GM23338 (cell line): ENCODE results near the gene FAM114A2. TPM values are rescaled to one million over a fixed set of nuclear protein-coding genes. Genes with fewer than 3 reads are reported as not detected.

ENCODE experiments used
- ATAC-seq: fragments of 200-7000 bp; cut with Tn5 transposase; 3 replicates; pipeline ENCODE4 v1.9.1; 2020
- DNase-seq: peaks from one replicate; pipeline ENCODE4 v3.0.0-alpha.2; 2015; ENCODE audit warnings: low spot score
- H2AFZ ChIP-seq: fragments of 200-600 bp; sonication (generic); 2 replicates; pipeline ENCODE4 v1.8.0; 2016; ENCODE audit warnings: antibody characterized with exemption, mild to moderate bottlenecking, moderate library complexity
- H3F3A ChIP-seq: fragments of 200-600 bp; sonication (generic); replicated peaks from 2 replicates; pipeline ENCODE4 v1.8.0; 2017; ENCODE audit warnings: antibody characterized with exemption, mixed run types, low read depth
- H3K27ac ChIP-seq: fragments of 200-600 bp; sonication (generic); 2 replicates; pipeline ENCODE4 v1.6.1; 2016; ENCODE audit warnings: low read depth
- H3K27me3 ChIP-seq: fragments of 200-600 bp; sonication (generic); 2 replicates; pipeline ENCODE4 v1.8.0; 2016; ENCODE audit warnings: mild to moderate bottlenecking, mixed run types, moderate library complexity; ENCODE audit not compliant: insufficient read depth
- H3K36me3 ChIP-seq: fragments of 200-600 bp; sonication (generic); 2 replicates; pipeline ENCODE4 v1.8.0; 2016; ENCODE audit warnings: mild to moderate bottlenecking; ENCODE audit not compliant: insufficient read depth
- H3K4me1 ChIP-seq: fragments of 200-600 bp; sonication (generic); 2 replicates; pipeline ENCODE4 v1.8.0; 2016; ENCODE audit warnings: mild to moderate bottlenecking, moderate library complexity; ENCODE audit not compliant: insufficient read depth
- H3K4me2 ChIP-seq: fragments of 200-600 bp; sonication (generic); 2 replicates; pipeline ENCODE4 v1.7.1; 2017; ENCODE audit warnings: mixed run types
- H3K4me3 ChIP-seq: fragments of 200-600 bp; sonication (generic); 2 replicates; pipeline ENCODE4 v1.6.1; 2016; ENCODE audit warnings: mixed run types
- H3K79me2 ChIP-seq: fragments of 200-600 bp; sonication (generic); replicated peaks from 2 replicates; pipeline ENCODE4 v1.8.0; 2017; ENCODE audit warnings: mild to moderate bottlenecking; ENCODE audit not compliant: insufficient read depth
- H3K9me2 ChIP-seq: fragments of 200-600 bp; sonication (generic); 2 replicates; pipeline ENCODE4 v1.8.0; 2017; ENCODE audit not compliant: insufficient read depth
- H4K20me1 ChIP-seq: fragments of 200-600 bp; sonication (generic); replicated peaks from 2 replicates; pipeline ENCODE4 v1.8.0; 2017; ENCODE audit warnings: mild to moderate bottlenecking; ENCODE audit not compliant: insufficient read depth
- H3K27ac Mint-ChIP-seq: 2 replicates; pipeline ENCODE4 v1.8.0; 2020; ENCODE audit warnings: inconsistent platforms, mild to moderate bottlenecking, moderate library complexity, mixed read lengths
- H3K27me3 Mint-ChIP-seq: 3 replicates; pipeline ENCODE4 v1.8.0; 2022; ENCODE audit warnings: low read depth, mild to moderate bottlenecking, moderate library complexity, mixed read lengths, inconsistent platforms; ENCODE audit not compliant: insufficient read depth, poor library complexity
- H3K36me3 Mint-ChIP-seq: 3 replicates; pipeline ENCODE4 v1.8.0; 2021; ENCODE audit warnings: low read depth, mild to moderate bottlenecking, inconsistent platforms, moderate library complexity, mixed read lengths
- H3K4me1 Mint-ChIP-seq: 3 replicates; pipeline ENCODE4 v1.8.0; 2020; ENCODE audit warnings: mild to moderate bottlenecking, inconsistent platforms, mixed read lengths
- H3K4me3 Mint-ChIP-seq: 3 replicates; pipeline ENCODE4 v1.8.0; 2021; ENCODE audit warnings: moderate library complexity, mild to moderate bottlenecking, inconsistent platforms, mixed read lengths
- H3K9me3 Mint-ChIP-seq: 3 replicates; pipeline ENCODE4 v1.8.0; 2020; ENCODE audit warnings: moderate library complexity, mild to moderate bottlenecking, inconsistent platforms, mixed read lengths
- CREB1 ChIP-seq: fragments of 250-450 bp; sonication (Bioruptor Pico); IDR thresholded peaks from 2 replicates; pipeline ENCODE4 v1.5.0; 2020; ENCODE audit warnings: low read depth, mild to moderate bottlenecking, moderate library complexity
- EZH2 ChIP-seq: fragments of 200-600 bp; sonication (generic); IDR thresholded peaks from one replicate; pipeline ENCODE4 v1.8.0; 2017; ENCODE audit warnings: antibody characterized with exemption, mild to moderate bottlenecking, low read depth; ENCODE audit not compliant: unreplicated experiment
- EZH2phosphoT487 ChIP-seq: fragments of 200-600 bp; sonication (generic); IDR thresholded peaks from one replicate; pipeline ENCODE4 v1.8.1; 2018; ENCODE audit warnings: antibody characterized with exemption; ENCODE audit not compliant: unreplicated experiment
- JUNB ChIP-seq: IDR thresholded peaks from one replicate; pipeline ENCODE4 v1.6.1; 2016; ENCODE audit warnings: antibody characterized with exemption; ENCODE audit not compliant: unreplicated experiment
- NANOG ChIP-seq: IDR thresholded peaks from 2 replicates; pipeline ENCODE4 v1.6.1; 2016; ENCODE audit warnings: antibody characterized with exemption, borderline replicate concordance
- POLR2AphosphoS5 ChIP-seq: IDR thresholded peaks from 2 replicates; pipeline ENCODE4 v1.6.1; 2016; ENCODE audit warnings: antibody characterized with exemption, low read depth
- STAT1 ChIP-seq: IDR thresholded peaks from one replicate; pipeline ENCODE4 v1.6.1; 2016; ENCODE audit warnings: antibody characterized with exemption; ENCODE audit not compliant: unreplicated experiment
- ZNF114 ChIP-seq: fragments of 250-450 bp; sonication (Bioruptor Pico); IDR thresholded peaks from 2 replicates; pipeline ENCODE4 v1.5.0; 2020; ENCODE audit warnings: mild to moderate bottlenecking, moderate library complexity
- ZNF331 ChIP-seq: fragments of 250-450 bp; sonication (Bioruptor Pico); IDR thresholded peaks from 2 replicates; pipeline ENCODE4 v1.5.0; 2020; ENCODE audit warnings: low read depth, mild to moderate bottlenecking, moderate library complexity
- polyA plus RNA-seq: library from polyadenylated mRNA; unstranded; fragments of >200 nt; fragmentation: Nextera tagmentation; extraction: Ambion mirVana; gene quantifications from 2 replicates; pipeline ENCODE4 v1.2.1, GENCODE V29; 2016
- total RNA-seq: library from RNA; depleted of rRNA; stranded (reverse); fragments of >200 nt; shearing (Covaris generic); gene quantifications from 2 replicates; pipeline ENCODE4 v1.2.3, GENCODE V29; 2014
- TF ChIP-seq, protein P1 (sequence below): fragments of 250-450 bp; sonication (Bioruptor Pico); IDR thresholded peaks from 2 replicates; pipeline ENCODE4 v1.5.0; 2020; ENCODE audit warnings: mild to moderate bottlenecking, moderate library complexity
- TF ChIP-seq, protein P2 (sequence below), 2 experiments: fragments of 200-600 bp in 1 of 2; sonication (generic) in 1 of 2; conservative IDR thresholded peaks; 2 replicates each; pipeline versions ENCODE4 v1.5.1 to v1.6.1; 2016 to 2017; ENCODE audit warnings: antibody characterized with exemption in 2 of 2, low read depth in 2 of 2, mild to moderate bottlenecking in 2 of 2, moderate library complexity in 1 of 2
- TF ChIP-seq, protein P3 (sequence below): IDR thresholded peaks from 2 replicates; pipeline ENCODE4 v1.6.1; 2016; ENCODE audit warnings: antibody characterized with exemption
- TF ChIP-seq, protein P4 (sequence below): IDR thresholded peaks from one replicate; pipeline ENCODE4 v1.6.1; 2018; ENCODE audit warnings: antibody characterized with exemption; ENCODE audit not compliant: unreplicated experiment

The FAM114A2 gene
- total and polyA plus RNA-seq, 2 experiments from 2014 or later = 4.9 to 5.8 TPM

DNA sequence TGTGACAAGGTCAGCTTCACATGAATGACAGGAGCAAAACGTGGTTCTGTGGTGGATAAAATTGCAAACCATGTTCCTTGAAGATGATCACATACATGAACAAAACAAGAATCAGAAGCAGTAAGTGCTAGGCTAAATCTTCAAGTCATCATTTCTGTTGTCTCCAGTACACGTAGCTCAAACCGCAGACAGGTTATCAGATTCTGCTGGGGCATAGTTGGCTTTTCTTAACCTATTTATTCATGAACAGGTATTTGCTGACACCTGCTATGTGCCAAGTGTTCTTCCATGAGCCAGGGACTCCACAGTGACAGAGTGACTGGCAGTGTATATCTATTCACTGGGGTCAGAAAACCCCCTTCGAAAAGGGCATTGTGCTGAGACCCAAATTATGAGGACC is 20.9 kb upstream of the FAM114A2 start:
- H3K4me2 ChIP-seq = no peak overlapping the region
- Mint-ChIP-seq H3K27me3 (peaks cover 6% of the 10 kb centered on the region), H3K27ac (no peak overlapping the region), H3K4me3 (no peak overlapping the region), H3K4me1 (peaks cover 16% of the 10 kb centered on the region), H3K9me3 (no peaks in the 10 kb centered on the region), H3K36me3 (no peaks in the 10 kb centered on the region)
- DNase-seq = no peak
- H3K27me3 ChIP-seq = no peaks in the 10 kb centered on the region
- no peaks in the 10 kb centered on the region for H3K79me2 ChIP-seq
- H4K20me1 ChIP-seq = peaks cover 19% of the 10 kb centered on the region
- TF ChIP-seq EZH2phosphoT487 = no peak
- TF ChIP-seq ZNF114 (CRISPR knock-in tag) = no peak
- TF ChIP-seq, protein P1, sequence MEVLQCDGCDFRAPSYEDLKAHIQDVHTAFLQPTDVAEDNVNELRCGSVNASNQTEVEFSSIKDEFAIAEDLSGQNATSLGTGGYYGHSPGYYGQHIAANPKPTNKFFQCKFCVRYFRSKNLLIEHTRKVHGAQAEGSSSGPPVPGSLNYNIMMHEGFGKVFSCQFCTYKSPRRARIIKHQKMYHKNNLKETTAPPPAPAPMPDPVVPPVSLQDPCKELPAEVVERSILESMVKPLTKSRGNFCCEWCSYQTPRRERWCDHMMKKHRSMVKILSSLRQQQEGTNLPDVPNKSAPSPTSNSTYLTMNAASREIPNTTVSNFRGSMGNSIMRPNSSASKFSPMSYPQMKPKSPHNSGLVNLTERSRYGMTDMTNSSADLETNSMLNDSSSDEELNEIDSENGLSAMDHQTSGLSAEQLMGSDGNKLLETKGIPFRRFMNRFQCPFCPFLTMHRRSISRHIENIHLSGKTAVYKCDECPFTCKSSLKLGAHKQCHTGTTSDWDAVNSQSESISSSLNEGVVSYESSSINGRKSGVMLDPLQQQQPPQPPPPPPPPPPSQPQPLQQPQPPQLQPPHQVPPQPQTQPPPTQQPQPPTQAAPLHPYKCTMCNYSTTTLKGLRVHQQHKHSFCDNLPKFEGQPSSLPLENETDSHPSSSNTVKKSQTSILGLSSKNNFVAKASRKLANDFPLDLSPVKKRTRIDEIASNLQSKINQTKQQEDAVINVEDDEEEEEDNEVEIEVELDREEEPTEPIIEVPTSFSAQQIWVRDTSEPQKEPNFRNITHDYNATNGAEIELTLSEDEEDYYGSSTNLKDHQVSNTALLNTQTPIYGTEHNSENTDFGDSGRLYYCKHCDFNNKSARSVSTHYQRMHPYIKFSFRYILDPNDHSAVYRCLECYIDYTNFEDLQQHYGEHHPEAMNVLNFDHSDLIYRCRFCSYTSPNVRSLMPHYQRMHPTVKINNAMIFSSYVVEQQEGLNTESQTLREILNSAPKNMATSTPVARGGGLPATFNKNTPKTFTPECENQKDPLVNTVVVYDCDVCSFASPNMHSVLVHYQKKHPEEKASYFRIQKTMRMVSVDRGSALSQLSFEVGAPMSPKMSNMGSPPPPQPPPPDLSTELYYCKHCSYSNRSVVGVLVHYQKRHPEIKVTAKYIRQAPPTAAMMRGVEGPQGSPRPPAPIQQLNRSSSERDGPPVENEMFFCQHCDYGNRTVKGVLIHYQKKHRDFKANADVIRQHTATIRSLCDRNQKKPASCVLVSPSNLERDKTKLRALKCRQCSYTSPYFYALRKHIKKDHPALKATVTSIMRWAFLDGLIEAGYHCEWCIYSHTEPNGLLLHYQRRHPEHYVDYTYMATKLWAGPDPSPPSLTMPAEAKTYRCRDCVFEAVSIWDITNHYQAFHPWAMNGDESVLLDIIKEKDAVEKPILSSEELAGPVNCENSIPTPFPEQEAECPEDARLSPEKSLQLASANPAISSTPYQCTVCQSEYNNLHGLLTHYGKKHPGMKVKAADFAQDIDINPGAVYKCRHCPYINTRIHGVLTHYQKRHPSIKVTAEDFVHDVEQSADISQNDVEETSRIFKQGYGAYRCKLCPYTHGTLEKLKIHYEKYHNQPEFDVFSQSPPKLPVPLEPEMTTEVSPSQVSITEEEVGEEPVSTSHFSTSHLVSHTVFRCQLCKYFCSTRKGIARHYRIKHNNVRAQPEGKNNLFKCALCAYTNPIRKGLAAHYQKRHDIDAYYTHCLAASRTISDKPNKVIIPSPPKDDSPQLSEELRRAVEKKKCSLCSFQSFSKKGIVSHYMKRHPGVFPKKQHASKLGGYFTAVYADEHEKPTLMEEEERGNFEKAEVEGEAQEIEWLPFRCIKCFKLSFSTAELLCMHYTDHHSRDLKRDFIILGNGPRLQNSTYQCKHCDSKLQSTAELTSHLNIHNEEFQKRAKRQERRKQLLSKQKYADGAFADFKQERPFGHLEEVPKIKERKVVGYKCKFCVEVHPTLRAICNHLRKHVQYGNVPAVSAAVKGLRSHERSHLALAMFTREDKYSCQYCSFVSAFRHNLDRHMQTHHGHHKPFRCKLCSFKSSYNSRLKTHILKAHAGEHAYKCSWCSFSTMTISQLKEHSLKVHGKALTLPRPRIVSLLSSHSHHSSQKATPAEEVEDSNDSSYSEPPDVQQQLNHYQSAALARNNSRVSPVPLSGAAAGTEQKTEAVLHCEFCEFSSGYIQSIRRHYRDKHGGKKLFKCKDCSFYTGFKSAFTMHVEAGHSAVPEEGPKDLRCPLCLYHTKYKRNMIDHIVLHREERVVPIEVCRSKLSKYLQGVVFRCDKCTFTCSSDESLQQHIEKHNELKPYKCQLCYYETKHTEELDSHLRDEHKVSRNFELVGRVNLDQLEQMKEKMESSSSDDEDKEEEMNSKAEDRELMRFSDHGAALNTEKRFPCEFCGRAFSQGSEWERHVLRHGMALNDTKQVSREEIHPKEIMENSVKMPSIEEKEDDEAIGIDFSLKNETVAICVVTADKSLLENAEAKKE (CRISPR knock-in tag) = no peak
- TF ChIP-seq, protein P2, sequence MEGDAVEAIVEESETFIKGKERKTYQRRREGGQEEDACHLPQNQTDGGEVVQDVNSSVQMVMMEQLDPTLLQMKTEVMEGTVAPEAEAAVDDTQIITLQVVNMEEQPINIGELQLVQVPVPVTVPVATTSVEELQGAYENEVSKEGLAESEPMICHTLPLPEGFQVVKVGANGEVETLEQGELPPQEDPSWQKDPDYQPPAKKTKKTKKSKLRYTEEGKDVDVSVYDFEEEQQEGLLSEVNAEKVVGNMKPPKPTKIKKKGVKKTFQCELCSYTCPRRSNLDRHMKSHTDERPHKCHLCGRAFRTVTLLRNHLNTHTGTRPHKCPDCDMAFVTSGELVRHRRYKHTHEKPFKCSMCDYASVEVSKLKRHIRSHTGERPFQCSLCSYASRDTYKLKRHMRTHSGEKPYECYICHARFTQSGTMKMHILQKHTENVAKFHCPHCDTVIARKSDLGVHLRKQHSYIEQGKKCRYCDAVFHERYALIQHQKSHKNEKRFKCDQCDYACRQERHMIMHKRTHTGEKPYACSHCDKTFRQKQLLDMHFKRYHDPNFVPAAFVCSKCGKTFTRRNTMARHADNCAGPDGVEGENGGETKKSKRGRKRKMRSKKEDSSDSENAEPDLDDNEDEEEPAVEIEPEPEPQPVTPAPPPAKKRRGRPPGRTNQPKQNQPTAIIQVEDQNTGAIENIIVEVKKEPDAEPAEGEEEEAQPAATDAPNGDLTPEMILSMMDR (conservative IDR thresholded peaks at IDR 0.05; ENCODE audit: low read depth in 2 of 2) = no peak
- no peak for TF ChIP-seq CREB1
- no peak for TF ChIP-seq NANOG
- no peak for TF ChIP-seq ZNF331
- no peak for TF ChIP-seq EZH2
- no peak for TF ChIP-seq STAT1
- TF ChIP-seq, protein P3, sequence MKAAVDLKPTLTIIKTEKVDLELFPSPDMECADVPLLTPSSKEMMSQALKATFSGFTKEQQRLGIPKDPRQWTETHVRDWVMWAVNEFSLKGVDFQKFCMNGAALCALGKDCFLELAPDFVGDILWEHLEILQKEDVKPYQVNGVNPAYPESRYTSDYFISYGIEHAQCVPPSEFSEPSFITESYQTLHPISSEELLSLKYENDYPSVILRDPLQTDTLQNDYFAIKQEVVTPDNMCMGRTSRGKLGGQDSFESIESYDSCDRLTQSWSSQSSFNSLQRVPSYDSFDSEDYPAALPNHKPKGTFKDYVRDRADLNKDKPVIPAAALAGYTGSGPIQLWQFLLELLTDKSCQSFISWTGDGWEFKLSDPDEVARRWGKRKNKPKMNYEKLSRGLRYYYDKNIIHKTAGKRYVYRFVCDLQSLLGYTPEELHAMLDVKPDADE = no peak
- TF ChIP-seq JUNB = no peak
- TF ChIP-seq, protein P4, sequence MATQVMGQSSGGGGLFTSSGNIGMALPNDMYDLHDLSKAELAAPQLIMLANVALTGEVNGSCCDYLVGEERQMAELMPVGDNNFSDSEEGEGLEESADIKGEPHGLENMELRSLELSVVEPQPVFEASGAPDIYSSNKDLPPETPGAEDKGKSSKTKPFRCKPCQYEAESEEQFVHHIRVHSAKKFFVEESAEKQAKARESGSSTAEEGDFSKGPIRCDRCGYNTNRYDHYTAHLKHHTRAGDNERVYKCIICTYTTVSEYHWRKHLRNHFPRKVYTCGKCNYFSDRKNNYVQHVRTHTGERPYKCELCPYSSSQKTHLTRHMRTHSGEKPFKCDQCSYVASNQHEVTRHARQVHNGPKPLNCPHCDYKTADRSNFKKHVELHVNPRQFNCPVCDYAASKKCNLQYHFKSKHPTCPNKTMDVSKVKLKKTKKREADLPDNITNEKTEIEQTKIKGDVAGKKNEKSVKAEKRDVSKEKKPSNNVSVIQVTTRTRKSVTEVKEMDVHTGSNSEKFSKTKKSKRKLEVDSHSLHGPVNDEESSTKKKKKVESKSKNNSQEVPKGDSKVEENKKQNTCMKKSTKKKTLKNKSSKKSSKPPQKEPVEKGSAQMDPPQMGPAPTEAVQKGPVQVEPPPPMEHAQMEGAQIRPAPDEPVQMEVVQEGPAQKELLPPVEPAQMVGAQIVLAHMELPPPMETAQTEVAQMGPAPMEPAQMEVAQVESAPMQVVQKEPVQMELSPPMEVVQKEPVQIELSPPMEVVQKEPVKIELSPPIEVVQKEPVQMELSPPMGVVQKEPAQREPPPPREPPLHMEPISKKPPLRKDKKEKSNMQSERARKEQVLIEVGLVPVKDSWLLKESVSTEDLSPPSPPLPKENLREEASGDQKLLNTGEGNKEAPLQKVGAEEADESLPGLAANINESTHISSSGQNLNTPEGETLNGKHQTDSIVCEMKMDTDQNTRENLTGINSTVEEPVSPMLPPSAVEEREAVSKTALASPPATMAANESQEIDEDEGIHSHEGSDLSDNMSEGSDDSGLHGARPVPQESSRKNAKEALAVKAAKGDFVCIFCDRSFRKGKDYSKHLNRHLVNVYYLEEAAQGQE = no peak
- TF ChIP-seq POLR2AphosphoS5 = no peak
- H3K9me2 ChIP-seq = no peaks in the 10 kb centered on the region
- no peaks in the 10 kb centered on the region; the same call in 1 of the 2 replicates for H3F3A ChIP-seq
- no peak overlapping the region for H3K27ac ChIP-seq
- no peak for ATAC-seq
- H3K4me3 ChIP-seq = no peak overlapping the region
- no peak overlapping the region for H2AFZ ChIP-seq
- no peaks in the 10 kb centered on the region for H3K36me3 ChIP-seq
- H3K4me1 ChIP-seq = peaks cover 13% of the 10 kb centered on the region
